Stimulated activated CD4-positive, alpha-beta T cell treated with anti-CD3 and anti-CD28 coated beads, Interleukin-12 subunit alpha, Interleukin-12 subunit beta, amount 100 ng/mL, for 48 hours (primary cell): ENCODE results near the gene CDKN2B.

Source experiments
- DNase-seq, 3 donors: peaks; one replicate each; pipeline ENCODE4 v3.0.0-alpha.2; 2020; ENCODE audit warnings: low read depth in 2 of 3, low spot score in 1 of 3

Gene CDKN2B

GRCh38 chr9:22035591-22036011 is 26.5 kb upstream of the CDKN2B start:
- no peak for DNase-seq

DNA sequence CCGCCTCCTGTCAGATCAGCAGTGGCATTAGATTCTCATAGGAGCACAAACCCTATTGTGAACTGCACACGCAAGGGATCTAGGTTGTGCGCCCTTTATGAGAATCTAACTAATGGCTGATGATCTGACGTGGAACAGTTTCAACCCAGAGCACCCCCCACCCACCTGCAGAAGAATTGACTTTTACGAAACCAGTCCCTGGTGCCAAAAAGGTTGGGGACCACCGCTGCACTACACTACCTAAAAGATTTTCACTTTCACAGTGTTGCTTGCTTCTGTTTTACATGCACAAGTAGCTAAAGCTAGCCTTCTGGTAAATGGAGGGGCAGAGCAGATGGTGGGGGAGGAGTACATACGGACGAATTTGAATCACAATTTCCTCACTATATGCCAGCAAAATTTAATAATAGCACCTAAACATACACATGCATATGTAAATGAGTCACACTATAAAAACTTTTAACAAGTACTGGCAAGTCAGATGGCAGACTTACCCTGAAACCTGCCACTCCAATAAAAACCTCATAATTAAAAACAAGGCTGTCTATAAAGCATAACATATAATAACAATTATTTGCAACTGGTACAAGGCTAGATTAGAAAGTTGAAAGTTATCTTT is 24.0 kb upstream of the CDKN2B start:
- no peak for DNase-seq

- no peak for DNase-seq
Measured at GRCh38 chr9:22031655-22032411, 22.7 kb upstream of the CDKN2B start.

- no peak for DNase-seq
Measured at GRCh38 chr9:22030101-22030598, 21.0 kb upstream of the CDKN2B start.

- DNase-seq = no peak
Measured at GRCh38 chr9:22029231-22029630, 20.1 kb upstream of the CDKN2B start.

DNA sequence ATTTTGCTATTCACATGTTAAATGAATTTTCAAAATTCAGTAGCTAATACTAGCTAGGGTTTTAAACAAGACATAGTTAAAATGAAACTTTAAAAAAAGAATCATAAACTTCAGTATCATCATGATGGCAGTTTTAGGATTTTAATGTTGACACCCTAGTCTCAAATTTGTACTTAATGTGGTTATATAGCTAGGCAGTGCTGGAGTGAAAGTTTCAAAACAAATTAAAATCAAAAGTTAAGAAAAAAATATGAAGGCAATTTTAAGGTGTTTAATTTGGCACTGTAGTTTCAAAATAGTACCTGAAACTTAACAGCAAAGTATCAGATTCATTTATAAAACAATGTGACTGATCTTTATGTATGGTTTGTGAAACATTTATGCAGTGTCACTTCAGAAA is 19.3 kb upstream of the CDKN2B start:
- no peak for DNase-seq

GRCh38 chr9:22026696-22027095 is 17.6 kb upstream of the CDKN2B start:
- no peak for DNase-seq

- no peak for DNase-seq
Measured at GRCh38 chr9:22022396-22022795, 13.3 kb upstream of the CDKN2B start.

- DNase-seq = no peak
Measured at GRCh38 chr9:22010866-22011625, 1.9 kb upstream of the CDKN2B start.

- DNase-seq = no peak
Measured at GRCh38 chr9:22009506-22009867, 382 bp upstream of the CDKN2B start.

GRCh38 chr9:22008384-22008716 is 755 bp downstream of the CDKN2B start:
- no peak for DNase-seq

DNA sequence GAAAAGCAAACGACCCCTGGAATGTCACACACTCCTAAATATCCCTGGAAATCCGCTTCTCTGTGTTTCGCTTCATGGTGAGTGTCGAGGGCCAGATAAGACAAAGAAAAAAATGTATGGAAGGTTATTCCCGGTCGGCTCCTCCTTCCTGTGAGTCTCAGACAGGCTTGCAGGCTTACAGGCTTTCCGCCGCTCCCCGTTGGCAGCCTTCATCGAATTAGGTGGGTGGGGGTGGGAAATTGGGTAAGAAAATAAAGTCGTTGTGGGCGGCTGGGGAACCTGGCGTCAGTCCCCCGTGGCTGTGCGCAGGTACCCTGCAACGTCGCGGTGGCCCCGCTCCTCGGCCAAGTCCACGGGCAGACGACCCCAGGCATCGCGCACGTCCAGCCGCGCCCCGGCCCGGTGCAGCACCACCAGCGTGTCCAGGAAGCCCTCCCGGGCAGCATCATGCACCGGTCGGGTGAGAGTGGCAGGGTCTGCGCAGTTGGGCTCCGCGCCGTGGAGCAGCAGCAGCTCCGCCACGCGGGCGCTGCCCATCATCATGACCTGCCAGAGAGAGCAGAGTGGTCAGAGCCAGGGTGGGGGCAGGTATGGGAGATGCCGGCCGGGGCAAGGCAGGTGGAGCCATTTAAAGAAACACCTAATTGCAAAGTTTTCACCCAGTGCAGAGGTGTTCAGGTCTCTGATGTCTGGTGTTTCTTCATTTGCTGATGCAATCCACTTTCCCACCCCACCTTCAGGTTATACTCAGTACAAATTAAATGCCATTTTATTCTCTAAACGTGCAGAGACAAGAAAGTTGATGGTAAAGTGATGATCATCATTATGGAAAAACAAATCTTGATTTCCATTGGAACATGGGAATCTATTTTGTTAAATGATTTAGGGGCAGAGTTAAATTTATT is 3.2 kb downstream of the CDKN2B start:
- no peak for DNase-seq

GRCh38 chr9:22005021-22005701 is 3.9 kb downstream of the CDKN2B start:
- no peak for DNase-seq

DNA sequence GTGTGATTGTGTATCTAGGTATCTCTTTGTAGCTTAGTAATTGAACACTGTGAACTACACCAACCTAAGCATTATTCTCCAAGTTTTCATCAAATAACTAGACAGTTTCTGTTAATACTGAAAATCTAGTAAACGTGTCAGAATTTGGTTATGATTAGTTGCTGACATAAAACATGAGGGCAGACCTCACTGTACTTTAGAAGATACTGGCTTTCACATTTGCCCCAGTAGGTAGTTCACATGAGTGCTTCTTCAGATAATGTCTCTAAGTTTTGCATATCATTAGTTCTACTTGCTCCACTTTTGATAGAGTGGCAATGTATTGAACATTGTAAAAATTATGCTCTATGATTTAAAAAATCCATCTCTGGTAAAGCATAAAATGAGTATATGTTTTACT is 7.1 kb downstream of the CDKN2B start:
- DNase-seq = no peak

DNA sequence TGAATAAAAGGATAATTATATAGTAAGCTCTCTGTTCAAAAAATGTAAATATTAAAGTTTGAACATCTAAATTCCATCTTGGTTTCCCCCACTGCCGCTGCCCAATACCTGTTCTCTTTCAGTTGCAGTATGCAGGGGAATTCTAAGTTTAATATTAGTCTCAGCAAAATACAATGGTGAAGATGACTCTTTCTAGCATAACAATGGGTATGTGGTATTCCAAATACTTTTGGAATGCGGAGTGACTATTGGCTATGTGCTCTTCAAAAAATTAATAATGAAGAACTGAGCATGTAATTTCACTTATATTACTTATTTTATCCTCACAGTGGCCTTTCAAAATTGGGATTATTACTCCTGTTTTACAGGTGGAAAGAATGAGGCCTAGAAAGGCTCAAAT is 11.1 kb downstream of the CDKN2B start:
- DNase-seq = no peak

DNA sequence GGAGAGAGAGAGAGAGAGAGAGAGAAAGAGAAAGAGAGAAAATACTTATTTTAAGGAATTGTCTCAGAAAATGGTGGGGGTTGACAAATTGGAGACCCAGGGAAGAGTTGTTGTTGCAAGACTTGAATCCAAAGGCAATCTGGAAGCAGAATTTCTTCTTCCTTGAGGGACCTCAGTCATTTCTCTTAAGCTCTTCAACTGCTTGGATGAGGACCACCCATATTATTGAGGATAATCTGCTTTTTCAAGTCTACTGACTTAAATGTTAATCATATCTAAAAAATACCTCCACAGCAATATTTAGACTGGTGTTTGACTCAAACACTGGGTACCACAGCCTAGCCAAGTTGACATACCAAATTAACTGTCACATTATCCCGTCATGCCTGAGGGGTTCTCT is 11.6 kb downstream of the CDKN2B start:
- DNase-seq = no peak

DNA sequence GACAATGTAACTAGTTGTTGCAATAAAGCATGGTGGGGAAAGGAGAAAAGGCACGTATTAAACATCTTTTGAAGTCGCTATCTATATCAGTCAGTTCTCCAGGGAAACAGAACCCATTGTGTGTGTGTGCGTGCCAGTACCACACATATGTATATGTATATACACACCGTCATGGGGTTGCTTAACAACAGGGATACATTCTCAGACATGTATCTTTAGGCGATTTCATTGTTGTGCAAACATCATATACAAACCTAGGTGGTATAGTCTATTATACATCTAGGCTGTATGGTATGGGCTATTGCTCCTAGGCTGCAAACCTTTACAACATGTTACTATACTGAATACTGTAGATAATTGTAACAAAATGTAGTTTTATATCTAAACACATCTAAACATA is 12.2 kb downstream of the CDKN2B start:
- DNase-seq = no peak

DNA sequence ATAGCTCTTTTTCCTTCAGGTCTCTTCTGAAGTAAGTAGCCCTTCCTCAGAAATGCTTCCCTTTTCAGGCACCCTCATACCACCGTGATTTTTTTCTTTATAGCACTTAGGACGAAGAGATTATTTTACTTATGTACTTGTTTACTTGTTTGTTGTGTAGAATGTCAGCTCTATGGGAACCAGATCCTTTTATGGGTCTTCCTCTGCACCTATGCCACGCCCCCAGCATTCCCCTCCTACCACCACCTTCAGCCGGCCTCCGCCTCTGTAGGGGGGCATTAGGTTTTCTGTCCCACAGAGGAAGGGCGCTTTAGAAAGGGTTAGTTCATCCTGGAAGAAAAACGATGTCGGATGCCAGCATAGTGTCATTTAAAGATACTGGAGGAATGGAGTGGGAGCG is 12.7 kb downstream of the CDKN2B start:
- no peak for DNase-seq

GRCh38 chr9:21995666-21996398 is 13.3 kb downstream of the CDKN2B start:
- no peak for DNase-seq
